ENCODE results near the gene TNPO3. TPM values are rescaled to one million over a fixed set of nuclear protein-coding genes. Genes with fewer than 3 reads are reported as not detected.

TNPO3 gene
- total and polyA plus RNA-seq, 10 of the 15 experiments (the other 5 are each of a cell fraction or from before 2014, with no cell fraction given) = 17.6 to 91.8 (median 65.9) TPM

DNA sequence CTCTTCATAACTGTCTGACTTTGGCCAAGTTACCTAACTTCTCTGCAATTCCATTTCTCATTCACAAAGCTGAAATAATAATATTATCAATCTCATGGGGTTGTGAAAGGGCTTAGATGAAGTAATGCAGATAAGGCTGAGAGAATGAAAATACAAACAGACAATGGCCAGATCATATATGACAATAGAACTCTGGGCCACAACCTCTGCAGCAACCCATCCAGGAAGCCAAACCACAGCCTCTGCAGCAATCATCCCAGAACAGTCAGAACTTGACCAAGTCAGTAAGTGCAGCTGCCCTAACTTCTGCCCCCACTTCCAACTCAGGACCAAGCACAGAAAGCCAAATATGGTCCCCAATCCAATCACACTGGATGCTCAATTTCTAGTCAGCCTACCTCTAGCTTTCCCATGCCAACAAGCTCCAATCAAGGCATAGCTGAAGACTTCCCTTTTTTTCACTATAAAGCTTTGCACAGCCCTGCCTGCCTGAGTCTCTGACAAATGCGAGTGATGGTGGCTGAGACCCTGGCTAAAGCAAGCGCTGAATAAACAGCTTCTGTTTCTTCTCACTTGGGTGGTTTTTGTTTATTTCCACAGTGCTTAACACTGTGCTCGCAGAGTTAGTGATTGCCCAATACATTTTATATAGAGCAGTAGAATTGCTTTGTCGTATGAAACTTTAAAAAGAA is 34.8 kb upstream of the TNPO3 start (continued):
- peak in 1 of 2 experiments; percentile 93; a peak in 2 of 4 replicates for TF ChIP-seq ETV6 (conservative IDR thresholded peaks at IDR 0.05 in 1 of 2, IDR thresholded peaks at IDR 0.05 in 1 of 2; ENCODE audit: borderline replicate concordance in 1 of 2, low read depth in 1 of 2)
- peak; percentile 96 for TF ChIP-seq EED (IDR thresholded peaks at IDR 0.05; ENCODE audit: low read depth)
- TF ChIP-seq BCL11A (IDR thresholded peaks at IDR 0.05; ENCODE audit: low read depth, low read length) = peak; percentile 81
- no peak for TF ChIP-seq SMAD1 (IDR thresholded peaks at IDR 0.05; ENCODE audit: low read depth, partially characterized antibody)
- TF ChIP-seq ZNF24 (IDR thresholded peaks at IDR 0.05) = no peak; the same call in 1 of the 2 replicates
- TF ChIP-seq MEF2B (IDR thresholded peaks at IDR 0.05; ENCODE audit: partially characterized antibody, poor library complexity, severe bottlenecking) = no peak
- no peak for TF ChIP-seq TAF1 (IDR thresholded peaks at IDR 0.05; ENCODE audit: borderline replicate concordance, low read depth, low read length)
- no peak for TF ChIP-seq HCFC1 (IDR thresholded peaks at IDR 0.05; ENCODE audit: low read length)
- peak; percentile 71 to 77; a peak in 2 of 4 replicates for TF ChIP-seq SRF (IDR thresholded peaks at IDR 0.05; ENCODE audit: low read depth in 2 of 2, low read length in 2 of 2)
- no peak for TF ChIP-seq MAX (IDR thresholded peaks at IDR 0.05; ENCODE audit: low read depth, low read length)
- no peak for TF ChIP-seq FOXK2 (IDR thresholded peaks at IDR 0.05)
- TF ChIP-seq SREBF2 (IDR thresholded peaks at IDR 0.05; ENCODE audit: low read length) = no peak
- TF ChIP-seq BMI1 (IDR thresholded peaks at IDR 0.05; ENCODE audit: borderline replicate concordance) = no peak
- TF ChIP-seq, protein P1, sequence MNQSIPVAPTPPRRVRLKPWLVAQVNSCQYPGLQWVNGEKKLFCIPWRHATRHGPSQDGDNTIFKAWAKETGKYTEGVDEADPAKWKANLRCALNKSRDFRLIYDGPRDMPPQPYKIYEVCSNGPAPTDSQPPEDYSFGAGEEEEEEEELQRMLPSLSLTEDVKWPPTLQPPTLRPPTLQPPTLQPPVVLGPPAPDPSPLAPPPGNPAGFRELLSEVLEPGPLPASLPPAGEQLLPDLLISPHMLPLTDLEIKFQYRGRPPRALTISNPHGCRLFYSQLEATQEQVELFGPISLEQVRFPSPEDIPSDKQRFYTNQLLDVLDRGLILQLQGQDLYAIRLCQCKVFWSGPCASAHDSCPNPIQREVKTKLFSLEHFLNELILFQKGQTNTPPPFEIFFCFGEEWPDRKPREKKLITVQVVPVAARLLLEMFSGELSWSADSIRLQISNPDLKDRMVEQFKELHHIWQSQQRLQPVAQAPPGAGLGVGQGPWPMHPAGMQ (IDR thresholded peaks at IDR 0.05; ENCODE audit: borderline replicate concordance) = no peak
- TF ChIP-seq MTA3 (IDR thresholded peaks at IDR 0.05; ENCODE audit: borderline replicate concordance, low read length) = 0 out of 2 replicates have a peak, but pooled peaks have one; percentile 56
- TF ChIP-seq RELA (IDR thresholded peaks at IDR 0.05; ENCODE audit: borderline replicate concordance, partially characterized antibody) = no peak
- TF ChIP-seq NR2F1 (conservative IDR thresholded peaks at IDR 0.05) = no peak
- no peak for TF ChIP-seq ZNF384 (IDR thresholded peaks at IDR 0.05; ENCODE audit: borderline replicate concordance, low read depth, low read length)
- no peak for TF ChIP-seq POLR2AphosphoS2 (IDR thresholded peaks at IDR 0.05; ENCODE audit: low read depth, low read length)
- no peak for TF ChIP-seq LARP7 (IDR thresholded peaks at IDR 0.05)
- TF ChIP-seq RAD51 (IDR thresholded peaks at IDR 0.05) = no peak
- TF ChIP-seq CREM (IDR thresholded peaks at IDR 0.05; ENCODE audit: low read depth) = peak; percentile 67; the same call in 1 of the 2 replicates
- TF ChIP-seq, protein P2, sequence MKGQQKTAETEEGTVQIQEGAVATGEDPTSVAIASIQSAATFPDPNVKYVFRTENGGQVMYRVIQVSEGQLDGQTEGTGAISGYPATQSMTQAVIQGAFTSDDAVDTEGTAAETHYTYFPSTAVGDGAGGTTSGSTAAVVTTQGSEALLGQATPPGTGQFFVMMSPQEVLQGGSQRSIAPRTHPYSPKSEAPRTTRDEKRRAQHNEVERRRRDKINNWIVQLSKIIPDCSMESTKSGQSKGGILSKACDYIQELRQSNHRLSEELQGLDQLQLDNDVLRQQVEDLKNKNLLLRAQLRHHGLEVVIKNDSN (IDR thresholded peaks at IDR 0.05; ENCODE audit: borderline replicate concordance, extremely low read length, insufficient read depth, low read depth, low read length) = no peak
- TF ChIP-seq, protein P3, sequence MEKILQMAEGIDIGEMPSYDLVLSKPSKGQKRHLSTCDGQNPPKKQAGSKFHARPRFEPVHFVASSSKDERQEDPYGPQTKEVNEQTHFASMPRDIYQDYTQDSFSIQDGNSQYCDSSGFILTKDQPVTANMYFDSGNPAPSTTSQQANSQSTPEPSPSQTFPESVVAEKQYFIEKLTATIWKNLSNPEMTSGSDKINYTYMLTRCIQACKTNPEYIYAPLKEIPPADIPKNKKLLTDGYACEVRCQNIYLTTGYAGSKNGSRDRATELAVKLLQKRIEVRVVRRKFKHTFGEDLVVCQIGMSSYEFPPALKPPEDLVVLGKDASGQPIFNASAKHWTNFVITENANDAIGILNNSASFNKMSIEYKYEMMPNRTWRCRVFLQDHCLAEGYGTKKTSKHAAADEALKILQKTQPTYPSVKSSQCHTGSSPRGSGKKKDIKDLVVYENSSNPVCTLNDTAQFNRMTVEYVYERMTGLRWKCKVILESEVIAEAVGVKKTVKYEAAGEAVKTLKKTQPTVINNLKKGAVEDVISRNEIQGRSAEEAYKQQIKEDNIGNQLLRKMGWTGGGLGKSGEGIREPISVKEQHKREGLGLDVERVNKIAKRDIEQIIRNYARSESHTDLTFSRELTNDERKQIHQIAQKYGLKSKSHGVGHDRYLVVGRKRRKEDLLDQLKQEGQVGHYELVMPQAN (conservative IDR thresholded peaks at IDR 0.05) = no peak
- TF ChIP-seq ZNF622 (IDR thresholded peaks at IDR 0.05) = no peak
